ENCODE data around the gene PAOX.

PAOX gene

GRCh38 chr10:133361773-133362441 is 17.2 kb upstream of the PAOX start:
- Histone ChIP-seq H3K79me2 (ENCODE audit: insufficient read depth, low read length) (no peaks in the 10 kb centered on the region), H3K4me1 (ENCODE audit: insufficient read depth, low read length) (peaks cover 5% of the 10 kb centered on the region), H4K20me1 (ENCODE audit: insufficient read depth, low read length) (no peaks in the 10 kb centered on the region; the same call in 1 of the 2 replicates), H3K27ac (ENCODE audit: low read length) (no peak overlapping the region), H3K9me3 (ENCODE audit: insufficient read depth, low read length, severe bottlenecking) (no peaks in the 10 kb centered on the region), H3K9ac (ENCODE audit: low read depth, low read length) (no peak overlapping the region), H3K4me3 (ENCODE audit: low read depth in 1 of 2, low read length in 2 of 2) (no peak overlapping the region), H2AFZ (ENCODE audit: low read depth, low read length) (no peak overlapping the region), H3K36me3 (ENCODE audit: insufficient read depth, low read length) (peaks cover 46% of the 10 kb centered on the region), H3K4me2 (ENCODE audit: insufficient read depth, low read length) (no peak overlapping the region), H3K27me3 (ENCODE audit: insufficient read depth, low read length, poor library complexity) (no peaks in the 10 kb centered on the region)
- TF ChIP-seq EZH2 (IDR thresholded peaks at IDR 0.05; ENCODE audit: borderline replicate concordance, low read depth, low read length, severe bottlenecking) (no peak), CTCF (IDR thresholded peaks at IDR 0.05; ENCODE audit: borderline replicate concordance, extremely low read depth, low read length, poor library complexity, severe bottlenecking) (no peak)
- ATAC-seq (ENCODE audit: insufficient read depth, low read depth) (no peak), DNase-seq (no peak)

- ATAC-seq (ENCODE audit: insufficient read depth, low read depth), result no peak
- Histone ChIP-seq H2AFZ (ENCODE audit: low read depth, low read length) (no peak overlapping the region), H3K27me3 (ENCODE audit: insufficient read depth, low read length, poor library complexity) (no peaks in the 10 kb centered on the region), H3K4me1 (ENCODE audit: insufficient read depth, low read length) (no peaks in the 10 kb centered on the region), H3K9ac (ENCODE audit: low read depth, low read length) (no peak overlapping the region), H3K36me3 (ENCODE audit: insufficient read depth, low read length) (peaks cover 47% of the 10 kb centered on the region), H3K27ac (ENCODE audit: low read length) (no peak overlapping the region), H4K20me1 (ENCODE audit: insufficient read depth, low read length) (no peaks in the 10 kb centered on the region; the same call in 1 of the 2 replicates), H3K9me3 (ENCODE audit: insufficient read depth, low read length, severe bottlenecking) (no peaks in the 10 kb centered on the region), H3K4me3 (ENCODE audit: low read depth in 1 of 2, low read length in 2 of 2) (no peak overlapping the region), H3K4me2 (ENCODE audit: insufficient read depth, low read length) (no peak overlapping the region), H3K79me2 (ENCODE audit: insufficient read depth, low read length) (no peaks in the 10 kb centered on the region)
- DNase-seq, result no peak
- TF ChIP-seq EZH2 (IDR thresholded peaks at IDR 0.05; ENCODE audit: borderline replicate concordance, low read depth, low read length, severe bottlenecking), result no peak
- no peak for TF ChIP-seq CTCF (IDR thresholded peaks at IDR 0.05; ENCODE audit: borderline replicate concordance, extremely low read depth, low read length, poor library complexity, severe bottlenecking)
These were observed 16.2 kb upstream of the PAOX start for GRCh38 chr10:133362846-133363245.

GRCh38 chr10:133364645-133365431 is 14.2 kb upstream of the PAOX start:
- no peak overlapping the region for H3K9ac ChIP-seq (ENCODE audit: low read depth, low read length)
- ATAC-seq (ENCODE audit: insufficient read depth, low read depth), result no peak
- H3K27ac ChIP-seq (ENCODE audit: low read length), result no peak overlapping the region

More at GRCh38 chr10:133364645-133365431, 14.2 kb upstream of the PAOX start:
- H4K20me1 ChIP-seq (ENCODE audit: insufficient read depth, low read length), result no peaks in the 10 kb centered on the region; the same call in 1 of the 2 replicates
- no peak for DNase-seq
- H3K9me3 ChIP-seq (ENCODE audit: insufficient read depth, low read length, severe bottlenecking), result no peaks in the 10 kb centered on the region
- H3K4me2 ChIP-seq (ENCODE audit: insufficient read depth, low read length), result no peak overlapping the region
- H3K36me3 ChIP-seq (ENCODE audit: insufficient read depth, low read length), result peaks cover 66% of the 10 kb centered on the region
- no peak overlapping the region for H3K4me3 ChIP-seq (ENCODE audit: low read depth in 1 of 2, low read length in 2 of 2)
- H3K79me2 ChIP-seq (ENCODE audit: insufficient read depth, low read length), result no peaks in the 10 kb centered on the region
- TF ChIP-seq EZH2 (IDR thresholded peaks at IDR 0.05; ENCODE audit: borderline replicate concordance, low read depth, low read length, severe bottlenecking), result no peak
- no peak for TF ChIP-seq CTCF (IDR thresholded peaks at IDR 0.05; ENCODE audit: borderline replicate concordance, extremely low read depth, low read length, poor library complexity, severe bottlenecking)
- no peak overlapping the region for H2AFZ ChIP-seq (ENCODE audit: low read depth, low read length)
- no peaks in the 10 kb centered on the region for H3K27me3 ChIP-seq (ENCODE audit: insufficient read depth, low read length, poor library complexity)
- H3K4me1 ChIP-seq (ENCODE audit: insufficient read depth, low read length), result no peaks in the 10 kb centered on the region

Data from DND-41 (cell line).